Right renal pelvis (tissue), 4 donors: ENCODE results near the gene GET4. TPM values are rescaled to one million over a fixed set of nuclear protein-coding genes. Genes with fewer than 3 reads are reported as not detected.

ENCODE experiments used
- DNase-seq, 4 donors: peaks; one replicate each; pipeline ENCODE4 v3.0.0-alpha.2; 2013; ENCODE audit warnings: low read depth in 4 of 4, low spot score in 3 of 4, missing footprints in 1 of 4
- polyA plus RNA-seq, 4 donors: library from polyadenylated mRNA; unstranded; fragments of 120-200 nt; gene quantifications; one replicate each; pipeline ENCODE4 v1.2.1, GENCODE V29; 2013; ENCODE audit not compliant: insufficient read length in 4 of 4

GET4 gene, protein sequence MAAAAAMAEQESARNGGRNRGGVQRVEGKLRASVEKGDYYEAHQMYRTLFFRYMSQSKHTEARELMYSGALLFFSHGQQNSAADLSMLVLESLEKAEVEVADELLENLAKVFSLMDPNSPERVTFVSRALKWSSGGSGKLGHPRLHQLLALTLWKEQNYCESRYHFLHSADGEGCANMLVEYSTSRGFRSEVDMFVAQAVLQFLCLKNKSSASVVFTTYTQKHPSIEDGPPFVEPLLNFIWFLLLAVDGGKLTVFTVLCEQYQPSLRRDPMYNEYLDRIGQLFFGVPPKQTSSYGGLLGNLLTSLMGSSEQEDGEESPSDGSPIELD
- 10 to 100 TPM; 33.2 to 47.4 (median 39.0) TPM for polyA plus RNA-seq

DNA sequence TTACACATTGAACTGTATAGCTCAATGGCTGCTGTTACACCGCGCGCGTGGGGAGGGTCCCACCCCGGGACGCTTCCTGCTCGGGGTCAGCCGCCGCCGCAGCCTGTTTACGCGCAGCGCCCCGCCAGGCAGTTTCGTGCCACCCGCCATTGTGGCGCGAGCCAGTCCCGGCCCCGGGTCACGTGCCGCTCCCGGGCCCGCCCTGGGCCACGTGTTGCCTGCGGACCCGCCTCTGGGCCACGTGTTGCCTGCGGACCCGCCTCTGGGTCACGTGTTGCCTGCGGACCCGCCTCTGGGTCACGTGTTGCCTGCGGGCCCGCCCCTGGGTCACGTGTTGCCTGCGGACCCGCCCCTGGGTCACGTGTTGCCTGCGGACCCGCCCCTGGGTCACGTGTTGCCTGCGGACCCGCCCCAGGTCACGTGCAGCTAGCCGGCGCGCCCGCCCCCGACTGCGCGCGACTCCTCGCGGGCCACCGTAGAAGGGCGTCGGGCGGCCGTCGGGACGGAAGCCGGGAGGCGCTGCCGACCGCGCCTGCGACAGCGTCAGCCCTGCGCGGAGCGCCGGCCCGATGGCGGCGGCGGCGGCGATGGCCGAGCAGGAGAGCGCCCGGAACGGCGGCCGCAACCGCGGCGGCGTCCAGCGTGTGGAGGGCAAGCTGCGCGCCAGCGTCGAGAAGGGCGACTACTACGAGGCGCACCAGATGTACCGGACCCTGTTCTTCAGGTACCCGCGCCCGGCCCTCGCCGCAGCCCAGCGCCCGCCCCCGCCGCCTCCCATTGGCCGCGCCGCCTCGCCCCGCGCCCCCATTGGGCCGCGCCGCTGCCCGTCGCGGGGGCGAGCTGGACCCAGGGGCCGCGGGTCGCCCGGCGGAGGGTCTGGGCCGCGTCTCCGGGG lies at the start of gene GET4:
TSS of gene GET4 (plus strand) at position 478 of the 895 bp plus-strand sequence. CDS start at position 570, 92 bp downstream.
- peak; percentile 86 to 88 (median 86) for DNase-seq

DNA sequence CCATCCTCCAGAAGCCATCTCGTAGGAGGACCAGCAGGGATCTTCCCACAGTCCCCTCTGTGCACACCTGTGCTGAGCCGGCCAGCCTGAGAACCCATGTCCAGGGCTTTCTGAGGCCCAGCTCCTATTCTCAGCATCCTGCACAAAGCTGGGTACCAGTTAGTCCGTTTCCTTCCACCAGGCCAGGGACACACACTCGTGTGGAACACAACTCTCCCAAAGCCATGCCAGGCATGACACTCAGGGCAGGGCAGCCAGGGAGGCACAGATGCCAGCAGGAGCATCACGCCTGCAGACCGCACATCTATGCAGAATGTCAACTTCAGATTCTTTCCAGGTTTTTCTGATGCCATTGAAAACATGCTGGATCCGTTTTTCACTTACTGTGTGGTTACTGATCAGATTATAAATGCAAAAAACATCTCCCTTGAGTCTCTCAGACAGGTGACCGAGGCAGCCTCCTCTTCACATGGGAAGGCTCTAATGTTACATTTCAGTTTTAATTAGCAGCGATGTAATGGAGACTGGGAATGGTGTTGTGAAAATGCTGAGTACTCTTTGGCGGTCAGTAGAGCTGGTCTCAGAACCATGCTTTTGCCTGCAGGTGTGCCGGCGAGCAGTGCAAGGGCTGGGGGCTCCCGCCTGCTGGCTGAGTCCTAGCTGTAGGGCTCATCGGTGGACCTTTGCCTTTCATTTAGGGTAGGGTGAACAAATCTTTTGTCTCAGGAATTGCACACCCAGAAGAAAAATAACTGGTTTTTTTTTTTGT lies 47.4 kb upstream of the GET4 start:
- no peak for DNase-seq

DNA sequence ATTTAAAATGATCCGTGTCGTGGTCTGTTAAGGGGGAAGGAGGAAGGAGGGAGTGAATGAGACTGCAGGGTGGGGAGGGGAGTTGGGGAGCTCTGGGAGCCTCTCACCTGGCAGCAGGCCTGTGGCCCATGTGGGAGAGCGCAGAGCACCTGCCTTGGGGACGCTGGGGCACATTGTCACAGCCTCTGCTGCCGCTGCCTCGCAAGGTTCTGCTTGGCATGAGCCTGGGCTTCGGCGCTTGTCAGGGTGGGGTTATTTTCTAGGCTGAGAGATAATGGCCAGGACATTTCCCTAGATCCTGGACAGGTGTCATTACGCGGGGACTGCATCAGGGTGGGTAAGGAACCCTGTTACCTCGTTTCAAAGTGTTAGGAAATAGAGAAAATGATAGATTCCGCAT lies 46.3 kb upstream of the GET4 start:
- DNase-seq = no peak

DNA sequence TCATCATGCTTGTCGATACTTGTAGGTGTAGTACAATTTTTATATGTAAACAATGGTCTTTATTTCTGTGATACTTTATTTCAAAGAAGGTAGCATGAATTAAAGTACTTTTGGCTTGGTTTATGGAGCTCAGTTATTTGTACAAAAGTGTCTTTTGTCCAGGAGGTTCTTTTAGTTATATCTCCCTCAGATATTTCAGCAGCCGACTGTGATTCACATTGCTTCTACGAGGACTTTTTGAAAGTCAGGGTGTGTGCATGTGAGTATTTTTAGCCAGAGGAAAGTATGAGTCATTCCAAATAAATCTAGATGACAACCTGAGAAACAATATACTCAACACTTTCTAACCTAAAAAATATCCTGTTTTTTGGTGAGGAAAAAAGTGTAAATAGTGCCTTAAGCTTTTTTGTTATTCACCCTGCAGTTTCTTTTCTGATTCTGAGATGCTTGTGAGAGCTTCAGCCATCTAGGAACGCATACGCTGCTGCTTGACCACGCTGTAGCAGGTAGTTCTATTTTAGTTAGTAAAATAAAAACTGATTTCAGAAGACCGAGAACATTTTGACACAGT lies 44.7 kb upstream of the GET4 start:
- no peak for DNase-seq

DNA sequence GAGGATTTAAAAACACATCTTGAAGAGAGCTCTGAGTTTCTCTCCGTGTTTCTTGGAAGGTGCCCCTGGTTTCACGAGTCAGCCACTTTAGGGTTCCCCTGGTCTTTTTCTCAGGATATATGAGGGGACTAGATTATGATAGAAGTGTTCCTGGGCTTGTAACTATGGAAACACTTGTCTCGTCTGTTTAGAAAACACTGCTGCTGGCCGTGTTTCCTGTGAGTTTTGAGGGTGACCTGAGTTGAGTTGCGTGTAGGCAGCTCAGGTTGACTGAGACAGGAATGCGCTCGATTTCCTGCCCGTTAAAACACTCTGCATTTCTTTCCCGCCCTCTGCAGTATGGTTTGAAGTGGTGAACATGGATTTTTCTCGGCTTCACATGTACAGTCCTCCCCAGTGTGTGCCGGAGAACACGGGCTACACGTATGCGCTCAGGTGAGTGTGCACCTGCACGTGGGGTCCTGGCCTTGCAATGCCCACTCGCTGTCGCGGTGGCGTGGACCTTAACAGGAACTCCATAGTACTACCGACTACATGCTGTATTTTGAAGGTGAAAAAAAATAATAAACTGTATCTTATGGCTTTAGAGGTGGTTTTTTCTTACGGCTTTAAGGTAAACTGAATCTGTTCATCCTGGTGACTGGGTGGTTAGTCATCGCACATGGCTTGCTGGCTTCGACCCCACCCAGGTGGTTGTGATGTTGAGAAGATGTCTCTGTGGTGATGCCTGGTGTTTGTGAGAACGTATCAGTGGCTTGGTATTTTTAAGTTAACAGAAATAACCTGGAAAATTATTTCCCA lies 44.0 kb upstream of the GET4 start, which contains the start of gene SUN1:
TSS of gene SUN1 (plus strand) at position 310 of the 801 bp plus-strand sequence. CDS start at position 359, 49 bp downstream.
- no peak for DNase-seq

DNA sequence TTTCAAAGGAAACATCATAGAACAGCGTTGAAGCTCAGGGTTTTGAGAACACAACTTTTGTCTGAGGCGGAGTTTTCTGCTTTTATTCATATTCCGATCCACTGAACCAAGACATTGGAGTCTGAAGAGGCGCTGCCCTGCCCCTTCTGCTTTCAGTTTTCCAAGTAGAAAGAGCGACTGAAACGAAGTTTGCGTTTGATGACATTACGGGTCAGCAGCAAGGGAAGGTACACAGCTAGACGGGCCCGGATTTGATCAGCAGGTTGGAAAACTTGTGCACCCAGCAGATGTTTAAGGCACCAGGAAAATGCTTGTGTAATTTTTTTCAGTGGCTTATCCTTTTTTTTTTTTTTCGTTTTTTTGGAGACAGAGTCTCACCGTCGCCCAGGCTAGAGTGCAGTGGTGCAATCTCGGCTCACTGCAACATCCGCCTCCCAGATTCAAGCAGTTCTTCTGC lies 43.4 kb upstream of the GET4 start:
- no peak for DNase-seq

DNA sequence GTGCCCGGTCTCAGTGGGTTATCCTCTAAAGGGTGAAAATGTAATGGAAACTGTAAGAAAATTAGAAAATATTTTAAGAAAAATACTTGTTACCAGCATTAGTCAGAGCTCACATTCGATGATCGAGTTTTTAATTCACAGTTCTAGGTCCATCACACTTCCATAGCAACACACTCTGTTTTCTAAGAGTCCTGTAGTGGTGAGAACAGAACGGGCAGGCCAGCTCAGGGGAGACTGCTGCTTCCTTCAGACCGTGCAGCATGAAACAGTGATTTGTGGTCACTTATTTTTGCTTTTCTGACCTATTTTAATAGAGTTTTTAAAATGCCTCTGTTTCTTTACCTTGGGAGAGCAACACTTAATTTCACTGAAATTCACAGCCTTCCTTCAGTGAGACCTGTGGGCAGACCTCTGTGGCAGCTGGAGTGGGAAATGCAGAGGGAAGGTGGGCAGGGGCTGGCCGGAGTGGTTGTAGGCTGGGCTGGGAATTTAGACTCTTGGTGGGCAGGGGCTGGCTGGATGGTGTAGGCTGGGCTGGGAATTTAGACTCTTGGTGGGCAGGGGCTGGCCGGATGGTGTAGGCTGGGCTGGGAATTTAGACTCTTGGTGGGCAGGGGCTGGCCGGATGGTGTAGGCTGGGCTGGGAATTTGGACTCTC lies 42.6 kb upstream of the GET4 start:
- DNase-seq = no peak

DNA sequence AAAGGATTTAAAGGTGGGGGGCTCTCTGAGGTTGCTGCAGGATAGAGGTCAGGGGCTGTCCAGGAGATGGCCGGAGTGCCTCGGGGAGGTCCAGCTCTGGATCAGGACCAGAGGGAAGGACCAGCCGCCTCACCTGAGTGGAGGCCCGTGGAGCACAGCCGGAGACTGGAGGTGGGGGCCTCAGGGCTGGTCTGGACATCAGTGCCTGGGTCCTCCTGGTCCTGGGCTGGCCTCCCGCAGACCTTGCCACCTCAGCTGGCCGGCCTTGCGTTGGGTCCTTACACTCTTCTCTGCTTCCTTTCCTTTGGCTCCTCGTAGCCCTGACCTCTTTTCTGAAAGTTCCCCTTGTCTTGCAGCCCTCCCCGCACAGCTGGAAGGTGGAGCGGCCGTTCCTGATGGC lies 42.1 kb upstream of the GET4 start:
- no peak for DNase-seq

DNA sequence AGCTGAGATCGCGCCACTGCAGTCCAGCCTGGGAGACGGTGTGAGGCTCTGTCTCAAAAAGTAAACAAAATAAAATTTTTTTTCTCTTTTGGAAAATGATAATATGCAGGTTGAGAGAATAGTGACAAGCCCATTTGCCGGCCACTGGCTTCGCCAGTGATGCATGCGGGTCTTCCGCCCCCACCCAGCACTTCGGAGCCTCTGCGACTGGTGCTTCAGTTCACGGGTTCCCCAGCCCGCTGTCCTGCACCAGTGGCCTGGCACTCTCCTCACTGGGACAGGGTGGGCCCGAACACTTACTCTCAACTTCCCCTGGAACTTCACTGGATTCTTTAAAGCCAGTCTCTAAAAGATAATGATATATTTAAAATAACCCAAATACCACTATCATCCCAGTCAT lies 41.3 kb upstream of the GET4 start:
- no peak for DNase-seq

DNA sequence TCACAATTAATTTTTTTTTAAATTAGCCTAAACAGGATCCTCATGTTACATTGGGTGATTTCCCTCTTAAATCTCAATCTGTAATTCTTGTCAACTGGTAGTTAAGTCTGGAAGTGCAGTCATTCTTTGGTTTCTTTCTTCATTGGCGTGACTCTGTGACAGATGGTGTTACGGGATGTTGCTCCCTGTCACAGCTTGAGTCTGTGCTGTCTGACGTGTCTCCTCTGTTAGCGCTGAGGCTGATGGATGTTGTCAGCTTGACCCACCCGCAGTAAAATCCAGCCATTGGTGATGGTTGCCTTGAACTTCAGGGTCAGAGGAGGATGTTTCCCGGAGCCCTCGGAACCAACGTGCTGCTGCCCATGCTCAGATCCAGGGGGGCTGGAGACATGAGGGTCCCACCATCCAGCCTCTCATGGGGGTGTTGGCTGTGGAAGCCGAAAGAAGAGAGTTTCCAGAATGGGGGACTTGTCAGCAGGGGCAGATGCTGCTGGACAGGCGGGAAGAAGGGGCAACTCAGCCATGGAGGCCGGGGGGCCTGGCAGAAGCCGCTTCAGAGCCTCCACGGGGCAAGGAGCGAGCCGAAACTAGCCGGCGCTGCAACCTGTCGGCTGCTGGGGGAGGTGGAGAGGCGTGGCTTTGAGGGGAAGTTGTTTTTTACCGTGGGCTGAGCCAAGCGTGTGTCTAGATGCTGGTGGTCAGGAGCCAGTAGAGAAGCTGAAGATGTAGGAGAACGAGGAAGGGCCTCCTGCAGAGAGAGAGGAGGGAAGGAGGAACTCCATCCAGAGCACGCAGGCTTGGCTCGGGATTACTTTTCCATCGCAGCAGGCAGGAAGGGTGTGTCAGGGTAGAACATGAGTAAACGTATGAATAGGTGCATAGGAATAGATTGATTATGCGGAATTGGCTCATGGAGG lies 40.6 kb upstream of the GET4 start:
- DNase-seq = no peak

DNA sequence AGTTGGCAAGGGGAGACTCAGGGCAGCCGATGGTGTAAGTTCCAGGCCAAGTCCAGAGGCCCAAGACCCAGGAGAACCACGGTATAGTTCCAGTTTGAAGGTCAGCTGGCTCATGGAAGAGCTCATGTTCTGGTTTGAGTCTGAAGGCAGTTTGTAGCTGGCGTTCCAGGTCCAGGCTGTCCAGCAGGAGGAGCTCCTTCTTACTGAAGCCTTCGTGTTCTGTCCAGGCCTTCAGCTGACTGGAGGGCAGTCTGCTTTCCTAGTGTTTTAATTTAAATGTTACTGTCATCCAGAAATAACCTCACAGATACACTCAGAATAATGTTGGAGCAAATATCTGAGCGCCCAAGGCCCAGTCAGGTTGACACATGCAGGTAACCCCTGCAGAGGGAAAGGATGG lies 39.9 kb upstream of the GET4 start:
- no peak for DNase-seq

DNA sequence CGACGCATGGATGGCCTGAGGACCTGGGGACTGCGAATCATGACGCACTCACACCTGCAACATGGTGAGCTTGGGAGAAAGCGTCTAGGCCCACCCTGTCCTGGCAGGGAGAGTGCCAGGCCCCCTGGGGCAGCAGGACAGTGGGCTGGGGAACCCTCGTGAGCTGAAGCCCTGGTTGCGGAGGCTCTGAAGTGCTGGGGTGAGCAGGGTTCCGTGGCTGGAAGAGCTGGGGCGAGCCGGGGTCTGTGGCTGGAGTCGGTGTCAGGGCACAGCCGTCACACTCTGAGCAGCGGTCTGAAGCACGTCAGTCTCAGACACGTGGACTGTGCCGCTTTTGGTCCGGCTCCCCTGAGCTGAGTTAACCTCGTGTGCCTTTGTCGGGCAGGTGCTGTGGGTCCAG lies 39.4 kb upstream of the GET4 start:
- DNase-seq = no peak

DNA sequence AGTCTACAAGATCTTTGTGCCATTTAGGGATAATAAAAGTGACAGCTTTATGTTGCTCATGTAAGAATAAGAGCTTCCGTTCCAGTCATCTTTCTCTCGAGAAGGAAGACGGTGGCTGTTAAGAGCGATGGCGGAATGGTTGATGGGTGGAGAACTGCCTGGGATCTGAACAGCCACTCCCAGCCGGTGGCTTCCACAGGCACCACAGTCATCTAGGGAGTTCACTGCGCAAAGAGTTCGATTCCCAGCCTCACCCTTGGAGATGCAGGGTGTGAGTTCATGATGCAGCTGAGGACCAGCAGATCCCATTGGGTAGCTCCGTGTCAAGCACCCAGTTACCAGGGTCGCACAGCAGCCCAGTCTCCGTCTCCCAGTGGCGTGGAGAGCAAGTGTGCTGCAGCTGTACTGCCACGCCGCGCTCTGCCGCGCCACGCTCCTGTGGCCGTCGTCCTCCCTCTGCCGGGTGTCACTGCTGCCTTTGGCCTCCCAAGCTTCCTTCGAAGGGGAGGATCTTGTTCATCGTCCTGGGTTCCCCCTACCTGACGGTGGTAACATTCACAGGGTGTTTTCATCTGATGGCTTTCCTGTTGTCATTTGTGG lies 36.3 kb upstream of the GET4 start:
- no peak for DNase-seq

DNA sequence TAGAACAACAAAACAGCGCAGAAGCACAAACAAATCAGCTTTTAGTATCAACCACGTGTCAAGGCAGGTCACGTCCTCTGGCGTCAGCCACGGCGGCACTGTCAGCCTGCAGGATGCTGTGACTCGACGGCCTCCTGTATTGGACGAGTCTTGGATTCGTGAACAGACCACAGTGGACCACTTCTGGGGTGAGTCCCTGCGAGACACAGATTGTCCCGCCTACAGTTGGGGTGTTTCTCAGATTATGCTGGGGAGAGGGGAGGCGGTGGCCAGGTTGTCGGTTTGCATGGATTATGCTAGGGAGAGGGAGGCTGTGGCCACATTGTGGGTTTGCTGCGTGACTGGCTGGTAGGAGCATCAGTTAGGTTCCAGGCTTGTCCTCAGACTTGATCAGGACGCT lies 34.4 kb upstream of the GET4 start:
- DNase-seq = no peak

DNA sequence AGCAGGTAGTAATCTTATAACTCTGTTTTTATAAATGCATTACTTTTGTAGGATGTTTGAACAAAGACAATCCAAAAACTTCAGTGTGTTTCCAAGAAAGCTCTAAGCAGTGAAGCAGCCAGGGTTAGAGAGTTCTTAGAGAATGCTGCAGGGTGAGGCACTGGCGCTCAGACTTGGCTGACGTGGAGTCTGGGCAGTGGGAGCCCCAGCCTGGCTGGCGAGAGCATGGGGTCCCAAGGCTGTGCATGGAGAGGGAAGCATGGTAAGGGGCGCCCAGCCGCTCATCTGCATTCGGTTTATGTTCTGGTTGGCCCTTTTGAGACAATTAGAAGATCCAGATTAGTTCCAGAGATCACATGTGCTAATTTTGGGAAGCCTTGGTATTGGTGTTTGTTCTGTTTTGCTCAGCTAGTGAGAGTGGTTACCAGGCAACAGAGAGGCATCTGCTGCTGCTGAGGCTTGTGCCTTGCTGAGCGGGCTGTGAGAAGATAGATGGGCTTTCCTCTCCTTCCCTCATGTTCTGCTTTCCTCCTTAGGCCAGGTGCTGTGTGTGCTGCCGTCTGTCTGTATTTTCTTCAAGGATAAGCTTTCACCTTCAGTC lies 33.8 kb upstream of the GET4 start:
- DNase-seq = no peak

DNA sequence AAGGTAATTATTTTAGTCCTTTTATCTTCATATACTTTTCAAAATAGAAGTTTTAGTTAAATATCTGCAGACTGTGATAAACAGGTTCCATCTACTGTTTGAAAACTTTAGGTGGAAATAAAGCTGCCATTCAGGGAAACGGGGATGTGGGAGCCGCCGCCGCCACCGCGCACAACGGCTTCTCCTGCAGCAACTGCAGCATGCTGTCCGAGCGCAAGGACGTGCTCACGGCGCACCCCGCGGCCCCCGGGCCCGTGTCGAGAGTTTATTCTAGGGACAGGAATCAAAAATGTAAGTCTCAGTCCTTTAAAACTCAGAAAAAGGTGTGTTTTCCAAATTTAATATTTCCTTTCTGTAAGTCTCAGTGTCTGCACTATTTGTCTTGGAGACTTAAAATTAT lies 33.1 kb upstream of the GET4 start:
- DNase-seq = no peak

DNA sequence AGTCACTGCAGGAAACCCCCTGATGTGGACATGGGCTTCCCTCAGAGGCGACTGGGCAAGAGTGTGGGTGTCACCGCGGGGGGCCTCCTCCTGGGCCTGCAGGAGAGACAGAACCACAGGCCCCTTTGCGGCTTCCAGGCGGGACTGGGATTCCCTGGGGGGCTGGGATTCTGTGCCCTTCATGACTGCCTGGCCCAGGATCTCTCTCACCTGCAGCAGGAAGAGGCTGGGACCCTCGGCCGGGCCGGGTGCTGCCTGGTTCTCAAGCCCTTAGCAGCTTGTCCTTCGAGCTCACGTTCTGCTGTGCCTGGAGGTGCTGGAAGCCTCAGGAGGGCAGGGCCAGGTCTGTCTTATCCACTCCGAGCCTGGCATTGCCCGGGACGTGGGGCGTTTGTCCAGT lies 32.3 kb upstream of the GET4 start:
- DNase-seq = no peak
